Spleen (tissue), 11 donors: ENCODE results near the gene SYCE1L. TPM values are rescaled to one million over a fixed set of nuclear protein-coding genes. Genes with fewer than 3 reads are reported as not detected.

Experiments
- DNase-seq: peaks from one replicate; pipeline ENCODE4 v3.0.0-alpha.2; 2020
- H3K27ac ChIP-seq, 8 donors: fragments of 200-600 bp; sonication (generic) in 7 of 8; 1 replicate in 4 of 8; 2 replicates in 4 of 8; pipeline versions ENCODE4 v1.5.0 to v1.8.0; 2016 to 2021; ENCODE audit warnings: inconsistent platforms in 4 of 8, mild to moderate bottlenecking in 4 of 8, moderate library complexity in 1 of 8
- H3K27me3 ChIP-seq, 7 donors: fragments of 200-600 bp; sonication (generic) in 6 of 7; replicated peaks in 1 of 7; 1 replicate in 4 of 7; 2 replicates in 3 of 7; pipeline versions ENCODE4 v1.5.0 to v1.8.0; 2016 to 2021; ENCODE audit warnings: inconsistent platforms in 3 of 7, mild to moderate bottlenecking in 1 of 7
- H3K36me3 ChIP-seq, 6 donors: fragments of 200-600 bp; sonication (generic) in 5 of 6; 1 replicate in 4 of 6; 2 replicates in 2 of 6; pipeline versions ENCODE4 v1.5.0 to v1.8.0; 2016 to 2021; ENCODE audit warnings: inconsistent platforms in 2 of 6
- H3K4me1 ChIP-seq, 6 donors: fragments of 200-600 bp; sonication (generic) in 5 of 6; 1 replicate in 3 of 6; 2 replicates in 3 of 6; pipeline versions ENCODE4 v1.5.0 to v1.8.0; 2016 to 2021; ENCODE audit warnings: inconsistent platforms in 3 of 6
- H3K4me3 ChIP-seq, 8 donors: fragments of 200-600 bp; sonication (generic) in 7 of 8; 1 replicate in 4 of 8; 2 replicates in 4 of 8; pipeline versions ENCODE4 v1.5.0 to v1.8.0; 2016 to 2021; ENCODE audit warnings: inconsistent platforms in 4 of 8, mild to moderate bottlenecking in 4 of 8, moderate library complexity in 2 of 8
- H3K9me3 ChIP-seq, 8 donors: fragments of 200-600 bp; sonication (generic) in 7 of 8; 1 replicate in 4 of 8; 2 replicates in 4 of 8; pipeline versions ENCODE4 v1.5.0 to v1.8.0; 2016 to 2021; ENCODE audit warnings: inconsistent platforms in 4 of 8
- CTCF ChIP-seq, 11 experiments: fragments of 200-600 bp in 7 of 11; fragments of 450-650 bp in 4 of 11; sonication (generic) in 4 of 11; IDR thresholded peaks in 8 of 11; conservative IDR thresholded peaks in 3 of 11; 1 replicate in 7 of 11; 2 replicates in 4 of 11; pipeline versions ENCODE4 v1.4.0 to v1.8.0; 2016 to 2021; ENCODE audit warnings: antibody characterized with exemption in 11 of 11, inconsistent platforms in 4 of 11, mild to moderate bottlenecking in 1 of 11
- POLR2A ChIP-seq, 3 donors: fragments of 450-650 bp; IDR thresholded peaks; one replicate each; pipeline ENCODE4 v1.5.1; 2017; ENCODE audit warnings: antibody characterized with exemption in 3 of 3, mild to moderate bottlenecking in 1 of 3
- POLR2AphosphoS5 ChIP-seq, 3 donors: sonication (generic); formaldehyde crosslinking; IDR thresholded peaks; one replicate each; pipeline ENCODE4 v1.5.1; 2017; ENCODE audit warnings: antibody characterized with exemption in 3 of 3
- WGBS, 5 donors: extraction: QIAGEN DNeasy Blood & Tissue Kit in 3 of 5; methylation state at CpG; one replicate each; pipeline versions ENCODE4 v1.1.5 to v1.1.7; 2013 to 2018; 5-methylcytosine and 5-hydroxymethylcytosine counted together
- intact Hi-C: fragments of 100-400 bp; cut with DNase I; formaldehyde crosslinking; loops from one replicate; pipeline ENCODE4 v1.15.0; 2023; ENCODE audit warnings: low total_unique reads
- polyA plus RNA-seq, 3 donors: library from polyadenylated mRNA; stranded (reverse); fragments of 200-250 nt; gene quantifications; one replicate each; pipeline ENCODE4 v1.2.1, GENCODE V29; 2013
- total RNA-seq, 7 donors: library from RNA; depleted of rRNA in 3 of 7; stranded (reverse); fragments of >200 nt in 3 of 7; fragmentation: NEBNext Ultra II Directional in 4 of 7; extraction: Animal tissue kit (Norgen Biotek cat#: 25700) in 4 of 7; gene quantifications; one replicate each; pipeline versions ENCODE4 v1.1.0 to v1.2.1, GENCODE V29; 2016 to 2021
- donor health status: healthy with polysubstance abuse.
- donor health status: DM: no; HTN: no; CAD: no; lungs with moderate emphysema.
- donor health status: DM: no; HTN: no; CAD: no.
- donor health status: Bipolar disorder and iron deficiency.
- donor health status: healthy.
- donor health status: DM: no; HTN: no; CAD: no.
- donor health status: DM: yes; HTN: yes; CAD: no.

Gene SYCE1L
- total and polyA plus RNA-seq, 10 donors = 1.4 to 9.6 (median 4.4) TPM; not detected in 2

DNA sequence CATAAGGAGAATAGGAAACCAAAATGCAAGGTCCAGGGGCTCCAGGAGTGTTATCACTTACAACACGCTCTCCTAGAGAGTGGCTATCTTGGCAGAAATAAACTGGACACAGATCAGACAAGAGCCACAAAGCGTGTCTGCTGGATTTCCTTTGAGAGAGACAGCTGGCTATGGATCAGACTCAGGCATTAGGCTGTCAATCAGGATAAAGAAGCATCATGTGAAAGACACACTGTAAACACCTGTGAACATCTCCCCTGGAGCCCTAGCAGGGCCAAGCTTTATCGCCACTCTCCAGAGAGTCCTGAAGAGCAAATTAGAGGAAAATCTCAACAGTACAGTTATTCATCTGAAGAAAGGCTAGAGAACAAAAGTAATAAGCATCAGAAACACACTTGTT is 26.0 kb downstream of the SYCE1L start:
- 90 to 96% (median 94%) methylated on average over 3 of the region's 3 CpGs for WGBS, 5 donors
- no peak for DNase-seq
- TF ChIP-seq CTCF (IDR thresholded peaks at IDR 0.05 in 8 of 11, conservative IDR thresholded peaks at IDR 0.05 in 3 of 11) = no peak
- TF ChIP-seq POLR2AphosphoS5 (IDR thresholded peaks at IDR 0.05) = no peak
- Histone ChIP-seq H3K9me3 (no peaks in the 10 kb centered on the region), H3K4me3 (no peak overlapping the region), H3K27me3 (peaks cover 0 to 3% (median 0%) of the 10 kb centered on the region in 7 donors), H3K27ac (no peak overlapping the region), H3K36me3 (no peaks in the 10 kb centered on the region), H3K4me1 (no peaks in the 10 kb centered on the region)
- intact Hi-C loops = no loop called here

- intact Hi-C loops = no loop called here
- Histone ChIP-seq H3K27me3 (peaks cover 0 to 9% (median 0%) of the 10 kb centered on the region in 7 donors), H3K27ac (no peak overlapping the region), H3K4me1 (no peaks in the 10 kb centered on the region), H3K9me3 (no peaks in the 10 kb centered on the region), H3K4me3 (no peak overlapping the region), H3K36me3 (no peaks in the 10 kb centered on the region)
- TF ChIP-seq POLR2AphosphoS5 (IDR thresholded peaks at IDR 0.05) (no peak), POLR2A (IDR thresholded peaks at IDR 0.05) (no peak), CTCF (IDR thresholded peaks at IDR 0.05 in 8 of 11, conservative IDR thresholded peaks at IDR 0.05 in 3 of 11) (no peak)
- WGBS, 5 donors = 78 to 83% (median 82%) methylated on average over 5 of the region's 5 CpGs
- DNase-seq = no peak
Observed at GRCh38 chr16:77227745-77228144, 28.5 kb downstream of the SYCE1L start.

DNA sequence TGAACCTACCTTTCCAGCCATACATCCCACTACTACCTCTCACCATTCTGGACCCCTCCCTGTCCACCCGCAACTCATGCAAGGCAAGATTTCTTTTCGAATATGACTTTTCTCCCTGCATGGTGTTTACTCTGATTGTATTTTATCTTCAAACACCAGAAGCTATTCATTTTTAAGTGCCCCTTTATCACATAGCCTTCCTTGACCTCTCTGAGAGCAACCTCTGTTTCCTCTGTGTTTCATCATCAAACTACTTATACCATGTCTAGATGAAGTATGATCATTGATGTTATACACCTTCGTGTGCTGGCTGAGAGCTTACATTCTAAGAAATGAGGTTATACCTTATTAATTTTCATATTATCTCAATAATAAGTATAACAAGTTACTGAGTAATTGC is 31.8 kb downstream of the SYCE1L start:
- TF ChIP-seq POLR2A (IDR thresholded peaks at IDR 0.05) (no peak), POLR2AphosphoS5 (IDR thresholded peaks at IDR 0.05) (no peak), CTCF (IDR thresholded peaks at IDR 0.05 in 8 of 11, conservative IDR thresholded peaks at IDR 0.05 in 3 of 11) (no peak)
- no peak for DNase-seq
- intact Hi-C loops = no loop called here
- no peaks in the 10 kb centered on the region for H3K36me3 ChIP-seq
- H3K27ac ChIP-seq = no peak overlapping the region
- WGBS, 5 donors = 54 to 72% (median 62%) methylated on average over 3 of the region's 3 CpGs
- H3K9me3 ChIP-seq = no peaks in the 10 kb centered on the region
- peaks cover 0 to 34% (median 5%) of the 10 kb centered on the region in 7 donors for H3K27me3 ChIP-seq
- H3K4me3 ChIP-seq = no peak overlapping the region
- H3K4me1 ChIP-seq = peaks cover 0 to 3% (median 1%) of the 10 kb centered on the region in 6 donors

DNA sequence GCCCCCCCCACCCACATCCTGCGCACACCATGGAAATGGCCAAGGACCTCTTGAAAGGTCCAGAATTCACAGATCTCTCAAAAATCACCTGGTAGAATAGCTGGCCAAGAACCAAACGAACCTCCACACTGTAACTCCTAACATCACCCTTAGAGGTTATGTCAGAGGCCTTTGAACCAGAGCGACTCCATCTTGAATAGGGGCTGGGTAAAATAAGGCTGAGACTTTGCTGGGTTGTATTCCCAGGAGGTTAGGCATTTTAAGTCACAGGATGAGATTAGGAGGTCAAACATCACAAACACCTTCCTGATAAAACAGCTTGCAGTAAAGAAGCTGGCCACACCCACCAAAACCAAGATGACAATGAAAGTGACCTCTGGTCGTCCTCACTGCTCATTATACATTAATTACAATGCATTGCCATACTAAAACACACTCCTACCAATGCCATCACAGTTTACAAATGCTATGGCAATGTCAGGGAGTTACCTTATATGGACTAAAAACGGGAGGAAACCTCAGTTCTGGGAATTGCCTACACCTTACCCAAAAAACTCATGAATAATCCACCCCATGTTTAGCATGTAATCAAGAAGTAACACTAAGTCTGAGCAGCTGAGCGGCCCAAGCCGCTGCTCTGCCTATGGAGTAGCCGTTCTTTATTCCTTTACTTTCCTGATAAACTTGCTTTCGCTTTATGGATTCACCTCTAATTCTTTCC is 34.8 kb downstream of the SYCE1L start:
- peaks cover 0 to 8% (median 6%) of the 10 kb centered on the region in 6 donors for H3K4me1 ChIP-seq
- intact Hi-C loops = no loop called here
- H3K36me3 ChIP-seq = no peaks in the 10 kb centered on the region
- DNase-seq = no peak
- WGBS, 5 donors = 74 to 79% (median 79%) methylated on average over 9 of the region's 9 CpGs
- H3K27me3 ChIP-seq = peaks cover 0 to 41% (median 3%) of the 10 kb centered on the region in 7 donors
- no peak overlapping the region for H3K4me3 ChIP-seq
- no peak overlapping the region for H3K27ac ChIP-seq
- TF ChIP-seq POLR2A (IDR thresholded peaks at IDR 0.05) = no peak
- no peak for TF ChIP-seq POLR2AphosphoS5 (IDR thresholded peaks at IDR 0.05)
- no peak for TF ChIP-seq CTCF (IDR thresholded peaks at IDR 0.05 in 8 of 11, conservative IDR thresholded peaks at IDR 0.05 in 3 of 11)
- no peaks in the 10 kb centered on the region for H3K9me3 ChIP-seq
